Coronary artery (tissue), 2 donors: ENCODE data around the gene ARL6IP5.

ENCODE experiments used
- DNase-seq: peaks from one replicate; pipeline ENCODE4 v3.0.0-alpha.2; 2017; ENCODE audit warnings: low spot score
- H3K27ac ChIP-seq, 2 donors: fragments of 200-600 bp; sonication (generic); one replicate each; pipeline ENCODE4 v1.5.1; 2016 to 2019
- H3K4me3 ChIP-seq: fragments of 200-600 bp; sonication (generic); 2 replicates; pipeline ENCODE4 v1.5.1; 2016; ENCODE audit warnings: mild to moderate bottlenecking, moderate library complexity
- CTCF ChIP-seq: fragments of 200-600 bp; sonication (generic); IDR thresholded peaks from one replicate; pipeline ENCODE4 v1.5.1; 2019; ENCODE audit warnings: antibody characterized with exemption

Gene ARL6IP5

GRCh38 chr3:69087030-69087791 lies 2.5 kb downstream of the ARL6IP5 start:
- peak overlapping the region; percentile 92 for H3K4me3 ChIP-seq
- DNase-seq: no peak
- no peak for TF ChIP-seq CTCF
- peak overlapping the region; percentile 94 to 97 for H3K27ac ChIP-seq

GRCh38 chr3:69088063-69088462 lies 3.3 kb downstream of the ARL6IP5 start:
- no peak for TF ChIP-seq CTCF
- DNase-seq: no peak
- H3K4me3 ChIP-seq: peak overlapping the region; percentile 92
- peak overlapping the region; percentile 94 to 97 for H3K27ac ChIP-seq

- TF ChIP-seq CTCF: no peak
- no peak for DNase-seq
- peak overlapping the region; percentile 28 to 38 for H3K27ac ChIP-seq
Observed at GRCh38 chr3:69090021-69090420, 5.3 kb downstream of the ARL6IP5 start.

GRCh38 chr3:69091389-69092029 lies 6.8 kb downstream of the ARL6IP5 start:
- no peak for TF ChIP-seq CTCF
- DNase-seq: no peak
- Histone ChIP-seq H3K27ac (peak overlapping the region in 1 of 2 donors; percentile 36), H3K4me3 (peak overlapping the region; percentile 18)

More at GRCh38 chr3:69090021-69090420, 5.3 kb downstream of the ARL6IP5 start:
- H3K4me3 ChIP-seq: peak overlapping the region; percentile 24

- DNase-seq: no peak
- no peak for TF ChIP-seq CTCF
- Histone ChIP-seq H3K27ac (peak overlapping the region; percentile 36 to 42), H3K4me3 (peak overlapping the region; percentile 18)
Observed at GRCh38 chr3:69092030-69092516, 7.3 kb downstream of the ARL6IP5 start.

- TF ChIP-seq CTCF: no peak
- peak overlapping the region; percentile 47 to 75 for H3K27ac ChIP-seq
- H3K4me3 ChIP-seq: peak overlapping the region; percentile 11
- DNase-seq: no peak
Observed at GRCh38 chr3:69094467-69095205, 9.9 kb downstream of the ARL6IP5 start.
